Activated naive CD4-positive, alpha-beta T cell treated with anti-CD3 and anti-CD28 coated beads for 36 hours (primary cell): Measurements from ENCODE around the gene SEC14L3. TPM values are rescaled to one million over a fixed set of nuclear protein-coding genes. Genes with fewer than 3 reads are reported as not detected.

Experiments used
- CTCF ChIA-PET: fragments of 350-600 bp; sonication (Branson Sonifier 250); formaldehyde crosslinking; loops from one replicate; lab custom pipeline; 2021; ENCODE audit warnings: antibody characterized with exemption; lab: Charles Lee
- DNase-seq: peaks from one replicate; pipeline ENCODE4 v3.0.0-alpha.2; 2020
- H3K27ac Mint-ChIP-seq: one replicate; pipeline ENCODE4 v1.8.0; 2021; ENCODE audit warnings: mild to moderate bottlenecking, mixed read lengths
- H3K27me3 Mint-ChIP-seq: one replicate; pipeline ENCODE4 v1.8.0; 2021; ENCODE audit warnings: low read depth, mixed read lengths
- H3K36me3 Mint-ChIP-seq: one replicate; pipeline ENCODE4 v1.8.0; 2021; ENCODE audit warnings: low read depth, mixed read lengths
- H3K4me1 Mint-ChIP-seq: one replicate; pipeline ENCODE4 v1.8.0; 2021; ENCODE audit warnings: low read depth, mixed read lengths
- H3K4me3 Mint-ChIP-seq: one replicate; pipeline ENCODE4 v1.8.0; 2021; ENCODE audit warnings: mild to moderate bottlenecking, moderate library complexity, mixed read lengths
- H3K9me3 Mint-ChIP-seq: one replicate; pipeline ENCODE4 v1.8.0; 2021; ENCODE audit warnings: mixed read lengths
- intact Hi-C: fragments of 100-400 bp; cut with micrococcal nuclease; formaldehyde crosslinking; loops from one replicate; pipeline ENCODE4 v1.15.1; 2023
- total RNA-seq, 2 experiments: library from RNA; stranded (reverse); gene quantifications; one replicate each; pipeline ENCODE4 v1.2.3, GENCODE V29; 2021

The SEC14L3 gene
- total RNA-seq: not detected

DNA sequence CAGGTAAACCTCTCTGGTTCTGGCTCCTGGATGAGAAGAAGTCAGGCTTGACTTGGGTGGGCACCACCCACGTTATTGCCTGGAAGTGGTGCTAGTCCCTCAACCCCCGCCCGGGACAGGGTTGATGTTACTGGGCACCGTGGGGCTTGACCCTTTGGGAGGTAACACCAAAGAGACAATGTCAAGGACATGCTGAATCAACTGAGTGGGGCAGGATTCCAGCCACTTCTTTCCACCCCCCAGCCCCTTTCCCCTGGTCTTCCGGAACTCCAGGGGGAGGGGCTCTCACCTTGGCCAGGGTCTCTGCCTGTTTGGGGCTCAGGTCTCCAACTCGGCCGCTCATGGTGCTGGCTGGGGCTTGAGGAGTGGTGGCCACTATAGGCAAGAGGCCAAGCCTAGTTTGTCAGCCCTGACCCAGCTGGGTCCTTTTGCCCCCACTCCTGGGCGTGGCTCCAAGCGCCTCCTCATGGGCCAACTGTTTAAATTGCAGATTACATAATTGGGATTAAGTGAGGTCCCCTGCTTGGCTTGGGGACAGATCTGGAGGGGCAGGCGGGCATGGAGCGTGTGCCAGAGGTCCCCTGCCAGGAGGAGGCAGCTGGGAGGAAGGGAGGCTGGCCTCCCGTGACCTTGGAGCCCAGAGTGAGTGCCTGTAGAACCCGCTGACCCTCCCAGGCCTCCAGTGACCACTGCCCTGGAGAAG lies at the start of gene SEC14L3:
Gene SEC14L3 (minus strand): TSS at position 402 of the 703 bp plus-strand sequence. CDS start 59 bp downstream, at position 343.
- Mint-ChIP-seq H3K9me3 (no peaks in the 10 kb centered on the region), H3K27ac (no peak within 1 kb of the TSS), H3K4me1 (no peaks in the 10 kb centered on the region), H3K27me3 (peaks cover 9% of the 10 kb centered on the region), H3K36me3 (no peaks in the 10 kb centered on the region), H3K4me3 (no peak within 1 kb of the TSS)
- DNase-seq: no peak
- CTCF ChIA-PET: interaction anchor here (1.6 kb wide), 1 partner anchor 13 kb away, joined by 4 read pairs; no protein-coding TSS in a partner anchor
- intact Hi-C loops: no loop called here

DNA sequence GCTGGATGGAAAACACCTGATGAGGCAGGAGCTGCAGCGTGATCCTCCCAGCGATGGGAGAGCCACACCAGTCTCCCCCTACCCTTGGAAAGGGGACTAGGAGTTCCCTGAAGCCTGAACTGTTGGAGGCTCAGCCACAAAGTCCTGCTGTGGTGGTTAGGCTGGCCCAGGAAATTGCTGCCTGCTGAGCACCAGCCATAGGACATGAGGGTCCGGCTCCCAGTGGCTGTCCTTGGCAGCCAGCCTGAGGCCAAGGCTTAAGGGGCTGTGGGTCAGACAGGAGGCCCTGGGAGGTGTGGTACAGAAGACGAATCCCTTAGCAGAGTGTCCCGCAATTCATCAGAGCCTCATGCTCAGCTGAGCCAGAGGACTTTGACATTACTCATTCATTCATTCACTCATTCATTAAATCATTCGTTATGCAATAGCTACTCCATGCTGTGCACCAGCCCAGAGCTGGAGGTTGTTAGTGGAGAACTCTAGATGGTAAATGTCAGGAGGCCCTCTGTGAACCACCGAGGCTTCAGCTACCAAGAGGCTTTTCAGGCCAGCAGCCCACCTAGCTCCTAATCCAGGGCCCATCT lies 48.1 kb upstream of the SEC14L3 start:
- H3K27ac Mint-ChIP-seq: no peak overlapping the region
- no peaks in the 10 kb centered on the region for H3K27me3 Mint-ChIP-seq
- intact Hi-C loops: no loop called here
- no peak overlapping the region for H3K4me3 Mint-ChIP-seq
- no peaks in the 10 kb centered on the region for H3K4me1 Mint-ChIP-seq
- CTCF ChIA-PET: no interaction called here
- no peaks in the 10 kb centered on the region for H3K9me3 Mint-ChIP-seq
- no peak for DNase-seq
- no peaks in the 10 kb centered on the region for H3K36me3 Mint-ChIP-seq

DNA sequence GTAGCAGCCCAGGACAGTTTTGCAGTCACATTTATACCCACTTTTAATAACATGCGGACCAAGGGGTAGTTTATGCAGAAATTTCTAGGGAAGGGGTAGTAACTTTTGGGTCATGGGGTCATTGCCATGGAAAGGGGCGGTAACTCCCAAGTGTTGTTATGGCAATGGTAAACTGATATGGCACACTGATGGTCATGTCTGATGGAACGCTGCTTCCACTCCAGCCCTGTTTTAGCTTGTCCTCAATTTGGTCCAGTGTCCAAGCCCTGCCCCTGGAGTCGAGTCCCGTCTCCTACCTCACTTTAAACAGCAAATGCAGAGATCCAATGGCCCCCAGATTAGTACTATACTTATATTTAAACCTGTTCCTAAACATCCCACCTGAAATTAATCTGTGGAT lies 44.9 kb upstream of the SEC14L3 start:
- H3K27ac Mint-ChIP-seq: no peak overlapping the region
- DNase-seq: no peak
- CTCF ChIA-PET: no interaction called here
- no peak overlapping the region for H3K4me3 Mint-ChIP-seq
- H3K9me3 Mint-ChIP-seq: no peaks in the 10 kb centered on the region
- no peaks in the 10 kb centered on the region for H3K36me3 Mint-ChIP-seq
- intact Hi-C loops: no loop called here
- peaks cover 2% of the 10 kb centered on the region for H3K27me3 Mint-ChIP-seq
- no peaks in the 10 kb centered on the region for H3K4me1 Mint-ChIP-seq

DNA sequence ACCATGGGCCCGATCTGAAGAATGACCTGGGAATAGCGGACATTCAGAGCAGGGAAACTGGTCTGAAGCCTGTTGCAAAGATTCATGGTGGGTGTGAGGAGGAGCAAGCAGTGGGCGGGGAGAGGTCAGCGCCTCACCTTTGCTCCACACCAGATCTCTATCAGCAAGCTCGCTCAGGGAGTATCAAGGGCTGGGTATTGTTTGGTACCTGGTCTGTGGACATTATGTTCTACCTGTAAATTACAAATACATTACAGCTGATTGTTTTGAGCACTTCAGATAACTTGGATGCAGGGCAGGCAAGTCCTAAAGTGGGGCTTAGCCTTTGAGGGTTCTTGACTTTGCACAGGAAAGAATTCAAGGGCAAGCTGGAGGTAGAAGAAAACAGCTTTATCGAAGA lies 44.5 kb upstream of the SEC14L3 start:
- H3K9me3 Mint-ChIP-seq: no peaks in the 10 kb centered on the region

DNA sequence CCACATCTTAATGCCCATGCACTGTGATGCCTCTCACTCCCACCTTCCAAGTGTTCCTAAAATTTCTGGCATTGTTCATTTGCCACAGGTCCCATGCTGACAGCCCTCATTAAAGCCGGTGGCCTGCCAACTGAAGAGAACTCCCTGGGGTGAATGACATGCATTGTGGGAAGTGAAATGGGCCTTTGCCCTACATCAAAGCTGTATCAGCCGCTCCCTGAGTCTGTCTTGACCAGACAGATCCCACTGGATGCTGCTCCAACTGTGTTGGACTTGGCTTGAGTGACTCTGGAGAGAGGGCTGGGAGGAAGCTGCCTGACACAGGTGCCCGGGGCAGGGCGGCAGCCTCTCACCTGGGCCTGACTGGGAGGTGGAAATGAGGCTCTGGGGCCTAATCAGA lies 42.4 kb upstream of the SEC14L3 start:
- Mint-ChIP-seq H3K4me1 (no peaks in the 10 kb centered on the region), H3K4me3 (no peak overlapping the region), H3K9me3 (no peaks in the 10 kb centered on the region), H3K27ac (no peak overlapping the region), H3K27me3 (peaks cover 2% of the 10 kb centered on the region), H3K36me3 (no peaks in the 10 kb centered on the region)
- intact Hi-C loops: no loop called here
- DNase-seq: no peak
- CTCF ChIA-PET: no interaction called here

More for the DNA sequence above, 44.5 kb upstream of the SEC14L3 start:
- H3K36me3 Mint-ChIP-seq: no peaks in the 10 kb centered on the region
- H3K27me3 Mint-ChIP-seq: peaks cover 2% of the 10 kb centered on the region
- no peak for DNase-seq
- CTCF ChIA-PET: no interaction called here
- no peak overlapping the region for H3K4me3 Mint-ChIP-seq
- intact Hi-C loops: no loop called here
- no peak overlapping the region for H3K27ac Mint-ChIP-seq
- no peaks in the 10 kb centered on the region for H3K4me1 Mint-ChIP-seq

DNA sequence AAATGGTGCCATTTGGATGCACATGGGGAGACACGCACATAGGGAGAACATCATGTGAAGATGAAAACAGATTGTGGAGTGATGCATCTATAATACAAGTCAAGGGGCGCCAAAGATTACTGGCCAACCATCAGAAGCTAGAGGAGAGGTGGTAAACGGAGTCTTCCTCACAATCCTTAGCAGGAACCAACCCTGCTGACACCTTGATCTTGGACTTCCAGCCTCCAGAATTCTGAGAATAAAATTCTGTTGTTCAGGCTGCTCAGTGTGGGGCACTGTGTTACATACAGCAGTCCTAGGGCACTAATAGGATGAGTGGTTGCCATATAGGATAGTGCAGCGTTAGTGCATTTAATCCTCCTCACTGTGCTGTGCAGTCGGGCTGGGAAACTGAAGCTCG lies 41.6 kb upstream of the SEC14L3 start:
- Mint-ChIP-seq H3K9me3 (no peaks in the 10 kb centered on the region), H3K36me3 (no peaks in the 10 kb centered on the region), H3K4me1 (no peaks in the 10 kb centered on the region), H3K27ac (no peak overlapping the region), H3K27me3 (peaks cover 2% of the 10 kb centered on the region), H3K4me3 (no peak overlapping the region)
- CTCF ChIA-PET: interaction anchor here (0.5 kb wide), 1 partner anchor 693 kb away, joined by 4 read pairs; no protein-coding TSS in a partner anchor
- intact Hi-C loops: no loop called here
- no peak for DNase-seq

DNA sequence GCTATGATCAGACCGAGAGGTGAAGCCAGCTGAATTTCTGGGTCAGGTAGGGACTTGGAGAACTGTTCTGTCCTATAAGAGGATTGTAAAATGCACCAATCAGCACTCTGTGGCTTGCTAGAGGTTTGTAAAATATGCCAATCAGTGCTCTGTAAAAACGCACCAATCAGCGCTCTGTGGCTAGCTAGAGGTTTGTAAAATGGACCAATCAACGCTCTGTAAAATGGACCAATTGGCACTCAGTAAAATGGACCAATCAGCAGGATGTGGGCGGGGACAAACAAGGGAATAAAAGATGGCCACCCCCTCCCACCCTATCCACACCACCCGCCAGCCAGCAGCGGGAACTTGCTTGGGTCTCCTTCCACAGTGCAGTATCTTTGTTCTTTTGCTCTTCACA lies 40.1 kb upstream of the SEC14L3 start:
- Mint-ChIP-seq H3K27me3 (peaks cover 2% of the 10 kb centered on the region), H3K4me1 (no peaks in the 10 kb centered on the region), H3K27ac (no peak overlapping the region), H3K9me3 (no peaks in the 10 kb centered on the region), H3K36me3 (no peaks in the 10 kb centered on the region), H3K4me3 (no peak overlapping the region)
- no peak for DNase-seq
- intact Hi-C loops: no loop called here
- CTCF ChIA-PET: interaction anchor here (0.7 to 1.5 kb wide), 2 partner anchors 27 to 126 kb away, joined by 3 to 4 read pairs; no protein-coding TSS in a partner anchor

DNA sequence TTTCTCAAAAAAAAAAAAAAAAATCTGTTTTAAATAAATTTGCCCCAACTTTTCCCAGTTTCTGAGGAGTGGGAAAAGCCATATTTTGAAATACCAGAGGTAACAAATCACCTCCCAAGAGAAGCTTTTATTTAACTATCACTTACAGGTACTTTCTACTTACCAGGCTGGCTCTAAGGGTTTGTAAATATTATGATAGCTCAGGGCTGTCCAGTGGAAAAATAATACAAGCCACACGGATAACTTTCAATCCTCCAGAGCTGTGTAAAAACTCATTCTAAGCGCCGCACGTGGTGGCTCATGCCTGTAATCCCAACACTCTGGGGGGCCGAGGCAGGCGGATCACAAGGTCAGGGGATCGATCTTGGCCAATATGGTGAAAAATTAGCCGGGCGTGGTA lies 39.3 kb upstream of the SEC14L3 start:
- Mint-ChIP-seq H3K4me1 (no peaks in the 10 kb centered on the region), H3K9me3 (no peaks in the 10 kb centered on the region), H3K27me3 (peaks cover 6% of the 10 kb centered on the region), H3K36me3 (no peaks in the 10 kb centered on the region), H3K4me3 (no peak overlapping the region), H3K27ac (no peak overlapping the region)
- DNase-seq: no peak
- CTCF ChIA-PET: interaction anchor here (0.6 to 1.5 kb wide), 2 partner anchors 10 to 26 kb away, joined by 3 to 9 read pairs; no protein-coding TSS in a partner anchor
- intact Hi-C loops: no loop called here

DNA sequence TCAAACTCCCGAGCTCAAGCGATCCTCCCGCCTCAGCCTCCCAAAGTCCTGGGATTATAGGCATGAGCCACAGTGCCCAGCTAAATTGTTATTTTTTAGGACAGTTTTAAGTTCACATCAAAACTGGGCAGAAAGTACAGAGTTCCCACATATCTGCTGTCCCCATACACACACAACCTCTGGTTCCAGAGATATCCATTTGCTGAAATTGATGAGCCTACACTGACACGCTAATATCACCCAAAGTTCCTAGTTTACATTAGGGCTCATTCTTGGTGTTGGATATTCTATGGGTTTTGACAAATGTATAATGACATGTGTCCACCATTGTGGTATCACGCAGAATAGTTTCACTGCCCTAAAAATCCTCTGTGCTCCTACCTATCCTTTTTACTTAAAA lies 36.4 kb upstream of the SEC14L3 start:
- H3K4me3 Mint-ChIP-seq: no peak overlapping the region
- DNase-seq: no peak
- H3K4me1 Mint-ChIP-seq: no peaks in the 10 kb centered on the region
- H3K36me3 Mint-ChIP-seq: no peaks in the 10 kb centered on the region
- no peaks in the 10 kb centered on the region for H3K9me3 Mint-ChIP-seq
- intact Hi-C loops: no loop called here
- CTCF ChIA-PET: interaction anchor here (0.6 kb wide), 1 partner anchor 475 kb away, joined by 5 read pairs; no protein-coding TSS in a partner anchor
- no peak overlapping the region for H3K27ac Mint-ChIP-seq
- H3K27me3 Mint-ChIP-seq: peaks cover 16% of the 10 kb centered on the region

DNA sequence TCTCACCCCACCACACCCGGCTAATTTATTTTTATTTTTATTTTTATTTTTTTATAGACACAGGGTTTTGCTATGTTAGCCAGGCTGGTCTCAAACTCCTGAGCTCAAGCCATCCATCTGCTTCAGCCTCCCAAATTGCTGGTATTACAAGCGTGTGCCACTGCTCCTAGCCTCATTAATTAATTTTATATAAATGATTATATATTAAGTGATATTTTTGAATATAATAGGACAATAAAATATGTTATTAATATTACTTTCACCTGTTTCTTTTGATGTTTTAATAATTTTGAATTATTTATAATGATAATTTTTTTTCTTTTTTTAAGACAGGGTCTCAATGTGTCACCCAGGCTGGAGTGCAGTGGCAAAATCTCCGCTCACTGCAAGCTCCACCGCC lies 35.9 kb upstream of the SEC14L3 start:
- intact Hi-C loops: no loop called here
- no peaks in the 10 kb centered on the region for H3K4me1 Mint-ChIP-seq
- no peaks in the 10 kb centered on the region for H3K36me3 Mint-ChIP-seq
- H3K27me3 Mint-ChIP-seq: peaks cover 16% of the 10 kb centered on the region
- no peaks in the 10 kb centered on the region for H3K9me3 Mint-ChIP-seq
- H3K4me3 Mint-ChIP-seq: no peak overlapping the region
- H3K27ac Mint-ChIP-seq: no peak overlapping the region
- CTCF ChIA-PET: no interaction called here
- DNase-seq: no peak

DNA sequence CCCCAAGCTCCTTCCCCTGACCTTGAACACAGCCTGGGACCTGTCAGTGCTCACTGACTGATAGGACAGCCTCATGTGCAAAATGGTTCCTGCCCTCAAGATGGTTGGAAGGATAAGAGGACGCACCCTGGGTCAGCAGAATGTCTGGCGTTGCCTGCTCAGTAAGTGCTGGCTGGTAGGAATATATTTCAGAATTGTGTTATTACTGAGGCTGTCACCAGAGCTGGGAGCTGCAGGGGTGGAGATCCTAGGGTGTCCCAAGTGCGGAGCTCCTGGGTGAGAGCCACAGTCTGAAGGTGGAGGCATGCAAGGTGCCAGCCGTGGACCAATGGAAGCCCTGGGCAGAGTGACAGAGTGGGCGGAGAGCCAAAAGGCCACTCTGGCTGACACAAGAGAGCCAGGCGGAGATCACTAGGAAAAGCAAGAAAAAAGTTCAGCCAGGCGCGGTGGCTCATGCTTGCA lies 34.7 kb upstream of the SEC14L3 start:
- H3K27ac Mint-ChIP-seq: no peak overlapping the region
- no peak overlapping the region for H3K4me3 Mint-ChIP-seq
- intact Hi-C loops: no loop called here
- H3K4me1 Mint-ChIP-seq: no peaks in the 10 kb centered on the region
- peaks cover 18% of the 10 kb centered on the region for H3K27me3 Mint-ChIP-seq
- CTCF ChIA-PET: no interaction called here
- no peaks in the 10 kb centered on the region for H3K9me3 Mint-ChIP-seq
- DNase-seq: no peak
- H3K36me3 Mint-ChIP-seq: no peaks in the 10 kb centered on the region

DNA sequence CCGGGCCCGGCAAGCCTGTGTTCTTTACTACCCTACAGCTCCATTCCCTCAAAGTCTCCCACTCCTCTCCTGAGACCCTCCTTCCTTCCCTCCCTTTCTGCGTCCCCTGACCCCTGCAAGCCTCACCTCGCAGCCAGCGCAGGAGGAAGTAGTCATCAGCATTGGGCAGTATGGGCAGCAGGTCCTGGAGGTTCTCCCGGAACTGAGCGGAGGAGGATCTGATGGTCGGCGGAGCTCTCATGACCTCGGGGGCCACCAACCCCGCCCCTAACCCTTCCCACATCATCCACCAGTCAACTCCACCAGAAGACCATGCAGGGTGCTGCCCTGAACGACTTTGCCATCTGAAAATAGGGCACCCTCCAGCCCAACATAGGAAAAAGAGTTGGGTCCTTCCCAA lies 31.7 kb upstream of the SEC14L3 start:
- H3K4me3 Mint-ChIP-seq: no peak overlapping the region
- intact Hi-C loops: no loop called here
- CTCF ChIA-PET: interaction anchor here (0.7 kb wide), 1 partner anchor 248 kb away, joined by 4 read pairs; no protein-coding TSS in a partner anchor
- no peaks in the 10 kb centered on the region for H3K4me1 Mint-ChIP-seq
- H3K9me3 Mint-ChIP-seq: no peaks in the 10 kb centered on the region
- peaks cover 18% of the 10 kb centered on the region for H3K27me3 Mint-ChIP-seq
- DNase-seq: no peak
- no peak overlapping the region for H3K27ac Mint-ChIP-seq
- H3K36me3 Mint-ChIP-seq: no peaks in the 10 kb centered on the region

DNA sequence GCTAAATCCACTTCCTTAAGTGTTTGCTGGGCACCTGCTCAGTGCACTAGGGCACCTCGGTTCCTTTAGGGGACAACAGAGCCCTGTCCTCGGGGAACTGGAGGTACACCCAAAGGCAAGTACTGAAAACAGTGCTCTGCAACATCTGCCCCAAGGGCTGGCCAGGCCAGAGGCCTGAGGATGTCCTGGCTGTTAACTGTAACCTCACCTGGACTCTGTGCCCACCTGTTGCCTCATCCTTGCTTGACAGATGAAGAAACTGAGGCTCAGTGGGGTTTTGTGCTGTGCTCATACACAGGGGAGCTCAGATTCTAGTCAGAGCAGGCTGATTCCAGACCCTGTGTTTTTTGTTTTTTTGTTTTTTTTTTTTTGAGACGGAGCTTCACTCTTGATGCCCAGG lies 31.1 kb upstream of the SEC14L3 start:
- Mint-ChIP-seq H3K27me3 (peaks cover 18% of the 10 kb centered on the region), H3K27ac (no peak overlapping the region), H3K4me3 (no peak overlapping the region), H3K4me1 (no peaks in the 10 kb centered on the region), H3K36me3 (no peaks in the 10 kb centered on the region), H3K9me3 (no peaks in the 10 kb centered on the region)
- intact Hi-C loops: no loop called here
- no peak for DNase-seq
- CTCF ChIA-PET: interaction anchor here (0.7 kb wide), 1 partner anchor 247 kb away, joined by 4 read pairs; no protein-coding TSS in a partner anchor
